RWPE1 (cell line): ENCODE results near the gene HIVEP2.

ENCODE experiments used
- CTCF ChIA-PET: fragments of 350-600 bp; sonication (Branson Sonifier 250); formaldehyde crosslinking; extraction: SDS; loops from one replicate; lab custom pipeline; 2021; lab: Yijun Ruan, JAX
- POLR2A ChIA-PET: fragments of 400-600 bp; formaldehyde crosslinking; extraction: SDS; loops from one replicate; lab custom pipeline; 2020; ENCODE audit warnings: antibody characterized with exemption; ENCODE audit not compliant: low non-redundant PET; lab: Yijun Ruan, JAX
- DNase-seq: peaks from one replicate; pipeline ENCODE4 v3.0.0; 2012; ENCODE audit warnings: low spot score
- H3K27ac ChIP-seq: fragments of 450-650 bp; 2 replicates; pipeline ENCODE4 v1.5.1; 2017
- CTCF ChIP-seq: fragments of 450-650 bp; conservative IDR thresholded peaks from 2 replicates; pipeline ENCODE4 v1.5.1; 2017; ENCODE audit warnings: low read depth, mild to moderate bottlenecking

The HIVEP2 gene

GRCh38 chr6:142891454-142891853 lies 53.5 kb downstream of the HIVEP2 start:
- H3K27ac ChIP-seq = no peak overlapping the region
- TF ChIP-seq CTCF = no peak
- ChIA-PET POLR2A (no interaction called here), CTCF (no interaction called here)
- DNase-seq = no peak

- no peak for TF ChIP-seq CTCF
- ChIA-PET CTCF (no interaction called here), POLR2A (no interaction called here)
- no peak overlapping the region for H3K27ac ChIP-seq
- no peak for DNase-seq
Observed at GRCh38 chr6:142888456-142888855, 56.5 kb downstream of the HIVEP2 start.

GRCh38 chr6:142887517-142887916 lies 57.5 kb downstream of the HIVEP2 start:
- no peak for TF ChIP-seq CTCF
- no peak for DNase-seq
- ChIA-PET CTCF (no interaction called here), POLR2A (no interaction called here)
- H3K27ac ChIP-seq = no peak overlapping the region

- peak; percentile 40 for TF ChIP-seq CTCF
- no peak for DNase-seq
- ChIA-PET POLR2A (no interaction called here), CTCF (interaction anchor here (0.6 kb wide), 1 partner anchor 19 kb away, joined by 4 read pairs; no protein-coding TSS in a partner anchor)
- no peak overlapping the region for H3K27ac ChIP-seq
Observed at GRCh38 chr6:142886431-142887170, 58.4 kb downstream of the HIVEP2 start.

GRCh38 chr6:142885182-142885867 lies 59.7 kb downstream of the HIVEP2 start:
- POLR2A ChIA-PET = no interaction called here
- CTCF ChIA-PET = interaction anchor here (0.6 kb wide), 1 partner anchor 85 kb away, joined by 3 read pairs; no protein-coding TSS in a partner anchor
- DNase-seq = peak; percentile 90
- H3K27ac ChIP-seq = peak overlapping the region; percentile 71
- no peak for TF ChIP-seq CTCF

- no peak for DNase-seq
- POLR2A ChIA-PET = no interaction called here
- CTCF ChIA-PET = interaction anchor here (0.6 kb wide), 1 partner anchor 86 kb away, joined by 3 read pairs; no protein-coding TSS in a partner anchor
- peak overlapping the region; percentile 71; the same call in 1 of the 2 replicates for H3K27ac ChIP-seq
- TF ChIP-seq CTCF = no peak
Observed at GRCh38 chr6:142884214-142885035, 60.6 kb downstream of the HIVEP2 start.
